NCI-H2227 (cell line): ENCODE results near the gene FAM210B.
A peak's percentile ranks its signal among the peaks of the same experiment; 100 is the strongest.
"Not testable (repeated sequence)": the region's sequence is repeated elsewhere in the genome, so short reads cannot be mapped to it uniquely, and the experiment has no call there.

Experiments used
- DNase-seq: peaks from one replicate; lab custom pipeline; 2025; ENCODE audit not compliant: unreplicated experiment; lab: John Stamatoyannopoulos, UW

Gene FAM210B, protein sequence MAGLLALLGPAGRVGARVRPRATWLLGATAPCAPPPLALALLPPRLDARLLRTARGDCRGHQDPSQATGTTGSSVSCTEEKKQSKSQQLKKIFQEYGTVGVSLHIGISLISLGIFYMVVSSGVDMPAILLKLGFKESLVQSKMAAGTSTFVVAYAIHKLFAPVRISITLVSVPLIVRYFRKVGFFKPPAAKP

DNA sequence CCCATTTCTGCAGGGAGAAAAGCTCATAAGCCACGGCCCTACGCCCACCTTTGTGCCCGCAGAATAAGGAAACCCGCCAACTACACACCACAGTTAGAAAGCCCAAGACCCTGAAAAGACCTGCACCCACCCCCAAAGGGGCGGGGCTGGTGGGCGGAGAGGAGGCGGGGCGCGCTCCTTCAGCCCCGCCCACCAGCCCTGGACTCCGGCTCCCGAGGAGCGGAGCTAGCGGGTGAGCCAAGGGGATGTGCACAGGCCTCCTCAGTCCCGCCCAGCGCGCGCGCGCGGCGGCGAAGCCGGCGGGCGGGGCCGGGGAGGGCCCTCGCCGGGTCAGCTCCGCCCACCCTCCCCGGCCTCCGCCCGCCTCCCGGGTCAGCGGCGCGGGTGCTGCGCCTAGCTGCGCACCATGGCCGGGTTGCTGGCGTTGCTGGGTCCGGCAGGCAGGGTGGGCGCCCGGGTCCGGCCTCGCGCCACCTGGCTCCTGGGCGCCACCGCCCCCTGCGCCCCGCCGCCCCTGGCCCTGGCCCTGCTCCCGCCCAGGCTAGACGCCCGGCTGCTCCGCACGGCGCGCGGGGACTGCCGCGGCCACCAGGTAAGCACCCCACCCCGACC, at the start of gene FAM210B:
Gene FAM210B, plus strand, starts transcription at position 375 of the 612 bp plus-strand sequence. Its CDS starts 32 bp downstream, at position 407.
- DNase-seq, result peak; percentile 95

DNA sequence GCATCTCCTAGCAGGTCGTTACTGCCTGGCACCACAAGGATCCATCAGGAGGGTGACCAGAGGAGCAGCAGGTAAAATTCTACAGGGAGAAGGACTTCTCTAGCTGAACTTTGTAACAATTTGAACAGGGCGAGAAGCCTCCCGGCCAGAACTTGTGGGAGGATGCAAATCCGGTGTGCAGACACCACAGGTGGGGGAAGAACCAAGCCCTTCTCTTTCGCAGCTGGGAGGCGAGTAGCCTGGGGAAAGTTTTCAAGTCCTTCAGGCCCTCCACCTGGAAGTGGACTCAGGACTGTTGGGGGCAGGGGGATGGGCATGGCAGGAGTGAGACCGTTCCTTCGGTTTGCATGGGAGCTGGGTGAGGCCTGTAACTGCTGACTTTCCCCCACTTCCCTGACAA, 42.7 kb upstream of the FAM210B start:
- DNase-seq, result no peak

DNA sequence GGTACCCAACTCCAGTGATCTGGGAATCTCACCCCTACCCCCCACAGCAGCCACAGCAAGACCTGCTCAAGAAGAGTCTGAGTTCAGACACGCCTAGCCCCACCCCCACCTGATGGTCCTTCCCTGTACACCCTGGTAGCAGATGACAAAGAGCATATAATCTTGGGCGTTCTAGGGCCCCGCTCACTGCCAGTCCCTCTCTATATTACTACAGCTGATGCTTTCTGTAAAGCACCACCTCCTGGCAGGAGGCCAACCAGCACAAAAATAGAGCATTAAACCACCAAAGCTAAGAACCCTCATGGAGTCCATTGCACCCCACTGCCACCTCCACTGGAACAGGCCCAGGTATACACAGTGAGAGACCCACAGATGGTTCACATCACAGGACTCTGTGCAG, 42.3 kb upstream of the FAM210B start:
- DNase-seq, result no peak

DNA sequence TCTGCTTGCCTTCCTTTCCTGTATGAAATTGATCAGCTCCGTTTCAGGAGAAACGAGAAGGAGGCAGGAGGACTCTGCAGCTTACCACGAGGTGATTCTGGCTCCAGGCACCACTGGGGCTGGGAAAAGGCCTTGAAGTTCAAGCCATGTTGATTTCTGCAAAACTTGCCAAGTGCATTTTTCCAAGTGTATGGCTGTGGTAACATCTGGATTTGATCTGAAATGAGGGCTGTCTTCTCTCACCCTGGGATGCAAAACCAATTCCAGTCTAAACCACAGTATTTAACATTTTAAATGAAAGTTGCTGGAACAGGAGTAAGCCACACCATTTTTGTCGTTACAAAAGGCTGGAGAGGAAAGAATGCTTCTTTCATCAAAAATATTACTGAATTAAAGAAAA, 36.1 kb upstream of the FAM210B start:
- DNase-seq, result no peak

DNA sequence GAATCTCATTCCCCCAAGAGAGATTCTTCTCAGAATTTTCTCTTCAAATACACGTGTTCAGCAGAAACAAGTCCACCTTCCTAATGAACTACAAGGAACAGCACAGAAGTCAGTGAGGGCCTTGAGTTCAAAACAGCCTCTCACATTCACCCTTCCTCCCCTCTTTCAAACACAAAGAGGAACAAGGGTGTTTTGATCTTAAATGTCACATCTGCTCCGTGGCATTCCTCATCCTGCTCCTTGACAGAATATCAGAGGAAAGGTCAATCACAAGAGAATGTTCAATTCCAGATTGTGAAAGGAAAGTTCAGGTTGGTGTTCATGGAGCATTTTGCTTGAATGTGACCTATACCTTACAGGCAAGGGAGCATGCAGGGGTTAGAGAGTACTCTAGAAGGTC, 35.6 kb upstream of the FAM210B start:
- no peak for DNase-seq

DNA sequence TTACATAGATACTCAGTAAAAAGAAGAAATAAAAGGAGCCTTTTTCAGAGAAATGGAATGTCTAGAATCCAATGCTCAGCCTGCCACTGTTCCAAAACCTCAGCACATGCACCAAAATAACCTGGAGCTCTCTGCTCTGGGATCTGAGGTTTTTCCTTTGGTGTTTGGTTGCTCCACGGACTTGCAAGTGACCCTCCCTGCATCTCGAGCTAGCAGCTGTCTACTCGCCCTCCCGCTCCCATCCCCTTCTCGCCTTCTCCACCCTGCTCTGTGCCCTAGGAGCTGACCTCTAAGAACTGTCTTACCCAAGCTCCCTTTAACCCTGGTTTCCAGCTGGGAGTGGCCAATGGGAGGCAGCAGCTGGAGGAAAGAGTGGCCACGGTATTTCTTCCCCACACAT, 35.1 kb upstream of the FAM210B start:
- no peak for DNase-seq

DNA sequence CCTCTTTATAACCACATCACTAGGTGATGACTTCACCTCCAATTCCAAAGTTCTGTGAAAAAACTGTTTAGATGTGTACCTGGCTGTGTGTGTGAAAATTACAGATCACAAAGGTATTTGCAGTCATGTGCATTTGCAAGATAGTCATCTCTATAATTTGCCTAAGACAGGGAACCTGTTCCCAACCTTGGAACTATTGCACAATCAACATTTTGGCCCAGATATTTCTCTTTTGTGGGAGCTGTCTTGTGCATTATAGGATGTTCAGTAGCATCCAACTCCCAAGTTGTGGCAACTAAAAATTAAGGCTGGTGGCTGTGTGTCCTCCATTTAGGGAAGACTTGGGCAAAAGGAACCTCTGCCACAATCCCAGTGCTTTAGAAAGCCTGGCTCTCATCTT, 34.0 kb upstream of the FAM210B start:
- DNase-seq, result no peak

DNA sequence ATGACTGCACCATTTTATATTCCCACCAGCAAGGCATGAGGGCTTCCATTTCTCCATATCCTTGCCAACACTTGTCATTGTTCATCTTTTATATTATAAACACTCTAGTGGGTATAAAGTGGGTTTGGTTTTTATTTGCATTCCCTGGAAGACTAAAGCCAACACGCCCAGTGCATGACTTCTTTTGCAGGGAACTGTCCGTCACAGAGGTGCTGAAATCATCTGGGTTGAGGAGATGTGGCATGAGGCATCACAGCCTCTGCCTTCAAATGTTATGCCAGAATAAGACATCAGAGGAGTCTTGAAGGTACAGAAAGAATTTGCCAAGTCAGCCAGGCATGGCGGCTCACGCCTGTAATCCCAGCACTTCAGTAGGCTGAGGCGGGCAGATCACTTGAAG, 29.9 kb upstream of the FAM210B start:
- no peak for DNase-seq

DNA sequence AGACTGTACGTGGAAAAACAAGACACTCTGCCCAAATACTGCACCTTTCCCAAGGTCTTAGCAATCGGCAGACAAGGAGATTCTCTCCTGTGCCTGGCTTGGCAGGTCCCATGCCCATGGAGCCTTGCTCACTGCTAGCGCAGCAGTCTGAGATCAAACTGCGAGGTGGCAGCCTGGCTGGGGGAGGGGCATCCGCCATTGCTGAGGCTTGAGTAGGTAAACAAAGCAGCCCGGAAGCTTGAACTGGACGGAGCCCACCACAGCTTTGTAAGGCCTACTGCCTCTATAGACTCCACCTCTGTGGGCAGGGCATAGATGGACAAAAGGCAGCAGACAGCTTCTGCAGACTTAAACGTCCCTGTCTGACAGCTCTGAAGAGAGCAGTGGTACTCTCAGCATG, 22.1 kb upstream of the FAM210B start:
- DNase-seq, result not testable (repeated sequence)

DNA sequence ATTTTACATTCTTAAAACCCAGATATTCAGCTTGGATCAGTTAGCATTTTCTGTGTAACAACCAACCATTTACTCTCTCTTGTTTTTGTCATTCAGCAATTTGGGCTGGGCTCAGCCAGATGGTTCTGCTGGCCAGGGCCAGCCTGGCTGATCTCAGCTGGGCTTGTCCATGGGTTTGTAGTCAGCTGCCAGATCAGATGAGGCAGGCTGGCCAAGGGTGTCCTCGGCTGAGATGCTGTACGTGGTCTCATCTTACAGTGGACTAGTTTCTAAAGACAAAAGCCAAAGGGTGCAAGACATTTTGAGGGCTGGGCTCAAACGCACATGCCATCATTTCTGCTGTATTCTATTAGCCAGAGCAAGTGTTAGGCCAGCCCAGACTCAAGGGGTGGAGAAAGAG, 16.0 kb upstream of the FAM210B start:
- DNase-seq, result no peak

DNA sequence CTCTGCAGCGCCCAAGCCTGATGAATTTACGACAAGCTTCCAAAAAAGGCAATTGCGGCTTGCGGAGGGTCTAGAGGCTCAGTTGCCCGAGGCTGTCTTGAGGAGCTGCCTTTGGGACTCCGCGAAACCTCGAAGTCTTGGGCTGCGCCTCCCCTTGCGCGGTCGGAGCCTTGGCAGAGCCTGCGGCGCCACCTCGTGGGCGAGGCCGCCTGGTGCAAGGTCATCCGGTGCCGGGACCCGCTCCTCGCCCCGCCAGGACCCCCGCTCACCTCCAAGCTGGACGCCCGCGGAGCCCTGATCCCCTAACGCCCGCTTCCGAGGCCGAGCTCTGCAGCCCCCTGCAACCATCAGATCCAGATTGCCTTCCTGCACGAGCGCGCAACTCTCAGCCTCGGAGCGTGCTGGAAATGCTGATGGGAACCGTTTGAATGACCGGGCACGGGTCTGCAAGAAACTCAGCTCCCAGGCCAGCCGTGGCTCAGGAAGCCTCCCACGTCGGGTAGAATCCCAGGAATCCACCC, 14.9 kb upstream of the FAM210B start:
- DNase-seq, result peak; percentile 64

DNA sequence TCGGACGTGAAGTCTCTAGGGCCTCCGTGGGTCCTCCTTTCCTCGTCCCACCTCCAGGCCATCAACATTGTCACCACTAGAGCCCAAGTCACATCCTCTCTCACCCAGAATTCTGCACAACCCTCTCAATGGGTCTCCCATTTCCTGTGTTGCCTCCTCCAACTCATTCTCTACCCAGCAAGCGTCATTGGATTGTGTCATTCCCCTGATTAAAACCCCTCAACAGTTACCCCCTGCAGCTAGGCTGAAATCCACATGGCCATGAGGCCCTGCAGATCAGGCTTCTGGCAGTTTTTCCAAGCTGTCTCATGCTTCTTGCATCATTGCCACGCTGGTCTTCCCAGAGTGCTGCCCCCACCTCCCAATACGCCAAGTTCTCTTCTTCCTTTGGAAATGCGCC, 12.9 kb upstream of the FAM210B start:
- DNase-seq, result no peak

DNA sequence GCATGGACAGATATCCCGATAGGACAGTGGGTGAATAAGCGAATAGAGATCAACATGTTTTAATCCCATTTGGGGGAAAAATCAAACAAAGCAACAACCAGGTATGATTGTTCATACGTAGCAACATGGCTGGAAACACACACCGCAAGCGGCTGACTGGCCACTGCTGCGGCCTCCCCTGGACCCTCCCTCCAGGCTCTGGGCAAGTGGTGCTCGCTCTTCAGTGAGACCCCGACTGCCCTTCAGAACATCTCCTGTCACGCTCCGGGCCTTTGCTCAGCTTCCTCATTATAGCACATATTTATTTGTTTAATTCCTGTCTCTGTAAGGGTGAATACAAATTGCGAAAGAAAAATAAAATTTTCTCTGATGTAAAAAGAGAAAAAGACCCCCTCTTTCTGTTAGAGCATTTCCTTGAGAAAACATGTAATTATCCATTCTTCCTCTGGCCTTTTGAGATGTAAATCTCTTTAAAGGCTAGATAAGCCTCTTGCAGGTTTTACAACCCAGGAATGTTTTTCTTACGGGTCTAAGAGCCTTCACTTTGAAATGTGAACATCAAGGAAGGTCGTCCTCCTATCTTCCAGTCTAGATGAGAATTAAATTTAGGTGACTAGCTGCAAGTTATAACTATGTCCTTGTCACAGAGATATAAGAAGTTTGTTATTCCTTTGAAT, 11.0 kb upstream of the FAM210B start:
- DNase-seq, result no peak

DNA sequence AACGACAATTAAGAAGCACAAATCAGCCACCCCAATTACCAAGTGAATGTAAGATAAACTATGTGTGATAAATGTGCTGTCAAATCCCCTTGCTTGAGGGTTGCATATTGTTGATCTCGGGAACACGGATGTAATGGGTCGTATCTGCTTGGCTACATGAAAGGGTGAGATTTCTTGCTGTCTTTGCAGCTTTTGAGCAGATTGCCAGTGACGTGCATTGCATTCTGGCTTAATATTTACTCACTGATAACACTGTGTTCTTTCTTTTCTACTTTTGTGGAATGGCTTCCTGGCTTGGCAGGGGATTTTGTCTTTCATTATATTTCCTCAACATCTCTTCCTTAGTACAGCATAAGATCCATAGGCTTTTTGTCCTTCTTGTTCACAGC, 10.5 kb upstream of the FAM210B start:
- no peak for DNase-seq

DNA sequence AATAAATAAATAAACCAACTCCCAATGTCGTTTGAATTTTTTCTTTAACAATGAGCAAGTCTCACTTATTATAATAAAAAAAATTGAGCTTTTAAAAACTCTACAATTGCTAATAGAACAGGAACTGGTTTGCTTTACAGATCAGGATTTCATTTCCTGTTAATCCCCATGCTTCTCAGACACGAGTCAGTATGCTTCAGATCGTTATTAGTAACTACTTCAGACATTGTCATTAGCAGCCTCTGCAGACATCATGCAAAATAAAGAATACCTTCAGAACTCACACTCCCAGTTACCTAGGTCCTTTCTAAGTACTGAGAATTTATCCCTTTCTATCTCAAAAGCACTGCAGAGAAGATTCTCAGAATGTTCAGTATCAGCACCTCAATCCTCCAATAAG, 10.0 kb upstream of the FAM210B start:
- DNase-seq, result no peak

DNA sequence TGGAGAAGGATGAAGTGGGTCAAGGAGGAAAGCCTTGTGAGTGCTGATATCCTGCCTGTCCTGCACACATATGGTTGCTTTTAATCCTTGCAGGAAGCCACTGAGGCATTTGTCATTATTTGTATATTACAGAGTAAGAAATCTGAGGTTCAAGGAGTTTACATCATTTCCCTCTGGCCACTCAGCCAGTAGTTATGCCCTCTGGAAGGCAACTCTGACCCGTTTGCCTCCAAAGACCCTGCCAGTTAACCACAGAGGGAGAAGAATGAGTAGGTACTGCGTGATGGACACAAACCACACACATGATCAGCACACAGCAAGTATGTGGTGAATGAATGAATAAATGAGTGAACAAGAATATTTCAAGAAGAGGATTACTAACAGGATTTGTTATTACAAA, 7.9 kb upstream of the FAM210B start:
- no peak for DNase-seq

DNA sequence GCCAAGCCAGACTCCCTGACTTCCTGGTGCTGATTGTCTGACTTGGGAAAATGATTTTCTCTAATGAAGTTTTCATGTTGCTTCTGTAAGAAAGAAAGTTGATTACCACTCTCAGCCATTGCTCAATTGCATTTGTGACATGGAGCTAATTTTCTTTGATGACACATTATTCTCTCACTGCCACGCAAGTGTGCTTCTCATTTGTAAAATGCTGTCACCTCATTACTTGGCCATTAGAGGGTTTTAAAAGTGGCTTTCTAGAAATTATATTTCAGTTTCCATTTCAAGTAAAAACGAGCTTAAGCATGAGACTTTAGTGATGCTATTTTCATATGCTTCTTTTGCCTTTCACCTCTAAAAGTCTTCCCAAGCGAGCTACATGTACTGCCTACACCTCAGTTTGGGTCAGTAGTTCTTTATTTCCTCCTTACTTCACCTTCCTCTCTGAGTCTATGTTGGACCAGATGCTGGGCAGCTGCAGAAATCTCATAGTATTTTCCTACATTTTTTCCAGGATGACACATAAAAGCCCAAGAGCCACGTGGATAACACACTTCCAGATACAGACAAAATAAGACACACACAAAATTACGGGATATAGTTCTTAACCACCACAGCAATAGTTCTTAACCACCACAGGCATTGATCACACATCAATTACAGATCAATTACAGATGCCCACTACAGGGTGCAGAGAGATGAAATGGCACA, 6.3 kb upstream of the FAM210B start:
- DNase-seq, result no peak

DNA sequence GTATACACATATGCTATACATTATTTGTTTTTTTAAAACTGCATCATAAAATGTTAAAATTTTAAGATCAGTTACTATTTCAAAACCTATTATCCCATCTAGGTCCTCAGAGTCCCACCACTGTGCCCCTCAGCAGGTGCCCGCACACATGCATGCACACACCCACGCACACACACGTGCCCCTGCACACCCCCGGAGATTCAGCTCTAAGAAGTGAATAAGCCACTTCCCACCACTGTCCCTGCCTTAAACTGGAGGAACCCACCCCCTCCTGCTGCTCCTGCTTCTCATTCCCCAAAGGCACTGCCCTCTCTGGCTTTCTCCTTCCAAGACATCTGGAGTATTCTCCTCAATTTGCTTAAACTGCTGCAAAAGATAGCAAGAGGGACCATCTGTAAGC, 5.4 kb upstream of the FAM210B start:
- no peak for DNase-seq

DNA sequence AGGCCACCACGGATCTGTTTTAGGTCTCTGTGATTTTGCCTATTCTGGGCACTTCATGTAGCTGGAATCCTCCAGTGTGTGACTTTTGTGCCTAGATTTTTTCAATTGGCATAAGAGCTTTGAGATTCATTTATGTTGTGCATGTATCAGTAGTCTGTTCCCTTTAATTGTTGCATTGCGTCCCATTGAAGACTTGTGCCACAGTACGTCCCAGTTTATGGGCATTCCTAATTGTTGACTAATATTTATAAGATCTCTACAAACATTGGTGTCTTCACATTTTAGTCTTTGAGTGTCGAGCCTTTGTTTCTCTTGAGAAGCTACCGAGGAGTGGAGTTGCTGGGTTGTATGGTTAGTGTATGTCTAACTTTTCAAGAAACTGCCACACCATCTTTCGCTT, 704 bp upstream of the FAM210B start:
- DNase-seq, result no peak

DNA sequence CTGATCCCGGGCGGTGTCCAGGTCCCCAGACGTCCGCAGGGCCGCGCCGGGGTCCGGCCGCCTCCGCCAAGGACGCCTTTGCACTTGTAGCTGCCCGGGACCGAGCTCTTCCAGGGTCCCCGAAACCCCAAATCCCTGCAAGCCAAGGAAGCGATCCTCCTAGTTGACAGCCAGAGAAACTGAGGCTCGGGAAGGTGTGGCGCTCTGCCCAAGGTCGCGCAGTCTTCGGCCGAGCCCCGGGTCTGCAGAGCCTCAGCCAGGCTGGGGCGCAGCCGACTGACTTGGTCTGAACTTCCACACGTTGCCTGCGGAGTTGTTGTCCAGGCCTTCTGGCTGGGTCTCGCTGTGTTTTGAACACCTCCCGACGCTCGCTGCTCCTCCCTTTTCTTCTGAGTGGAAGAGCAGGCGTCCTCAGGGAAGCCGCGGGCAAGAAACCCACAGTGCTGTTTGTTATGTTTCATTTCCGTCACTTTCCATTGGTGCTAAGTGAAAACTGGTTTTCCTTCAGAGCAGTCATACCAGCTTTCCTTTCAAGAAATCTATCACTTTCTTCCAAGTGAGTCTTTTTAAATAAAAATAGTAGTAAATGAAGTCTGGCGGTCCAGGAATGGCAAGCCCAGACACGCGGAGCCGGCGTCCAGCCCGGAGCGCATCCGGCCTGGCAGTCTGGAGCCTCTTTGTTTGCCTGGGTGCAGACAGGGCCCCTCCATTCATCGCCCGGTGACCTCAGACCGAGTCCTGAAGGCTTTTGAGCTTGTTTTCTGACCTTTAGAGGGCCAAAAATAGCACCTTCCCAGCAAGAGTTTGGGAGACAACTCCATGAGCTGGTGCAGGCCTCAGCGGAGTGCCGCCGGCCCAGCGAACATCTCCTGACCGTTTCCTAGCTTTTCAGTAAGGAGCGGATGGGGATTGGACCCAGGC, 698 bp downstream of the FAM210B start:
- DNase-seq, result peak; percentile 66
